ENCODE measurements around the gene LMO7. TPM values are rescaled to one million over a fixed set of nuclear protein-coding genes. Genes with fewer than 3 reads are reported as not detected.
"Not testable (repeated sequence)": the region's sequence is repeated elsewhere in the genome, so short reads cannot be mapped to it uniquely, and the experiment has no call there.

Gene LMO7
- total RNA-seq, 4 donors from 2014 or later = 75.2 to 127 (median 87.0) TPM

DNA sequence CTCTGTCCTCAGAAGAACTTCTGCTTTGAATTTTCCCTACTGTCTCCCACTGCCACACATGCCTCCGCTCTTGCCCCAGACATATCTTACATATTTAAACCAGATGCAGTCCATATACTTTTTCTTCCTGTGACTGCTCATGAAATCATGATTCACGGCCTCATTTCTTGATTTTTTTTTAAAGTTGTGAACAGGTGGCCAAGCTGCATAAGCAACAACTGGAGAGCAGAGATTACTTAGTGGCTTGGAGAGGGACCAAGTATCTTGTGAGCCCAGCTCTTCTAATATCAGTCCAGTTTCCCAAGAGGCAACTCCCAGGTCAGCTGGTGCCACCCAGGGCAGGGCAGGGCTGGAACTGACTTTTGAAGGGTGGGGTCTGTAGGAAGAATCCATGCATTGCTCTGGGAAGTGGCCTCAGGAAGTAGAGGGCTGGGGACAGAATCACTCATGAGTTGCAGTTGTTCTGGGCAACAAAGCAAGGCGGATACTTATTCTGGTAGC is 152.4 kb downstream of the LMO7 start:
- WGBS = 46% methylated on average over 3 of the region's 3 CpGs
- no peak for DNase-seq (ENCODE audit: low spot score in 2 of 2)
- no peak overlapping the region for H3K27ac ChIP-seq

DNA sequence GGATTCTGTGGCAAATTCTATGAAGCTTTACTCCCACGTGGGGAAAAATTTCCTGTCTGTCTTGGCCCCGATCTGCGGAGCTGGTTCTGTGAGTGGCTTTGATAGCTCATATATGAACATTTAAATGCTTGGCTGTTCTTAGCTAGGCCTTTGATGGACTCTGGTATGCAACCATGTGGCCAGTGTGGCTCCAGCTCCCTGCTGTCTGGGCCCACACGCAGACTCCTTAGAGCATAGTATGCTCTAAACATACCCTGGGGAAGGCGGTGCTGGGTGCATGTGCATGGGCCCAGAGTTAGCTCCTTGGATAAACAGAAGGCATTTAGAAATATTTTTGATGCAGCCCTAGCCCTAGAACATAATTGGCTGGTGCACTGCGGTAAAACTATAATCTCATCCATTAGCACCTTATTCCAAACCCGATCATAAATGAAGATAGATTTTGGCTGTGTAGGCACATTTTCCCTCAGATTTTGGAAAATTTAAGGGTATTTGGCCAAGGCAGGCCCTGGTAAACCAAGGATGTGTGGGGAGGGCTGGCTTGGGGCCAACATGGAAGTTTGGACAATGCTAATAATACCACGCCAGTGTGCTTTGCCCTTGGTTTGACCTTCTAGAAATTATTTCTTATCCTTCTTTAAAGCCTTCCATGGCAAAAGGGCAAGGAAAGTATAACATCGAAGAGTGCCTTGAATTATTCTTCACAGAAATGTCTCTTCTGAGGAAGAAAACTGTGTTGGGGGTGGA is 153.5 kb downstream of the LMO7 start:
- Histone ChIP-seq H3K9me3 (no peaks in the 10 kb centered on the region), H3K27ac (no peak overlapping the region), H3K27me3 (no peaks in the 10 kb centered on the region), H3K36me3 (no peaks in the 10 kb centered on the region), H3K4me1 (peaks cover 16% of the 10 kb centered on the region), H3K4me3 (no peak overlapping the region)
- TF ChIP-seq POLR2A (IDR thresholded peaks at IDR 0.05) = no peak
- TF ChIP-seq EP300 (IDR thresholded peaks at IDR 0.05) = no peak
- no peak for TF ChIP-seq POLR2AphosphoS5 (IDR thresholded peaks at IDR 0.05)
- TF ChIP-seq, protein P1, sequence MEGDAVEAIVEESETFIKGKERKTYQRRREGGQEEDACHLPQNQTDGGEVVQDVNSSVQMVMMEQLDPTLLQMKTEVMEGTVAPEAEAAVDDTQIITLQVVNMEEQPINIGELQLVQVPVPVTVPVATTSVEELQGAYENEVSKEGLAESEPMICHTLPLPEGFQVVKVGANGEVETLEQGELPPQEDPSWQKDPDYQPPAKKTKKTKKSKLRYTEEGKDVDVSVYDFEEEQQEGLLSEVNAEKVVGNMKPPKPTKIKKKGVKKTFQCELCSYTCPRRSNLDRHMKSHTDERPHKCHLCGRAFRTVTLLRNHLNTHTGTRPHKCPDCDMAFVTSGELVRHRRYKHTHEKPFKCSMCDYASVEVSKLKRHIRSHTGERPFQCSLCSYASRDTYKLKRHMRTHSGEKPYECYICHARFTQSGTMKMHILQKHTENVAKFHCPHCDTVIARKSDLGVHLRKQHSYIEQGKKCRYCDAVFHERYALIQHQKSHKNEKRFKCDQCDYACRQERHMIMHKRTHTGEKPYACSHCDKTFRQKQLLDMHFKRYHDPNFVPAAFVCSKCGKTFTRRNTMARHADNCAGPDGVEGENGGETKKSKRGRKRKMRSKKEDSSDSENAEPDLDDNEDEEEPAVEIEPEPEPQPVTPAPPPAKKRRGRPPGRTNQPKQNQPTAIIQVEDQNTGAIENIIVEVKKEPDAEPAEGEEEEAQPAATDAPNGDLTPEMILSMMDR (IDR thresholded peaks at IDR 0.05) = no peak
- 63% methylated on average over 8 of the region's 9 CpGs for WGBS
- DNase-seq (ENCODE audit: low spot score in 2 of 2) = no peak

More for the DNA sequence above, 152.4 kb downstream of the LMO7 start:
- H3K4me3 ChIP-seq = no peak overlapping the region
- H3K9me3 ChIP-seq = no peaks in the 10 kb centered on the region
- H3K27me3 ChIP-seq = no peaks in the 10 kb centered on the region
- no peaks in the 10 kb centered on the region for H3K36me3 ChIP-seq
- no peak for TF ChIP-seq POLR2AphosphoS5 (IDR thresholded peaks at IDR 0.05)
- TF ChIP-seq, protein P1 (IDR thresholded peaks at IDR 0.05) = no peak
- no peak for TF ChIP-seq POLR2A (IDR thresholded peaks at IDR 0.05)
- TF ChIP-seq EP300 (IDR thresholded peaks at IDR 0.05) = no peak
- H3K4me1 ChIP-seq = peaks cover 21% of the 10 kb centered on the region

DNA sequence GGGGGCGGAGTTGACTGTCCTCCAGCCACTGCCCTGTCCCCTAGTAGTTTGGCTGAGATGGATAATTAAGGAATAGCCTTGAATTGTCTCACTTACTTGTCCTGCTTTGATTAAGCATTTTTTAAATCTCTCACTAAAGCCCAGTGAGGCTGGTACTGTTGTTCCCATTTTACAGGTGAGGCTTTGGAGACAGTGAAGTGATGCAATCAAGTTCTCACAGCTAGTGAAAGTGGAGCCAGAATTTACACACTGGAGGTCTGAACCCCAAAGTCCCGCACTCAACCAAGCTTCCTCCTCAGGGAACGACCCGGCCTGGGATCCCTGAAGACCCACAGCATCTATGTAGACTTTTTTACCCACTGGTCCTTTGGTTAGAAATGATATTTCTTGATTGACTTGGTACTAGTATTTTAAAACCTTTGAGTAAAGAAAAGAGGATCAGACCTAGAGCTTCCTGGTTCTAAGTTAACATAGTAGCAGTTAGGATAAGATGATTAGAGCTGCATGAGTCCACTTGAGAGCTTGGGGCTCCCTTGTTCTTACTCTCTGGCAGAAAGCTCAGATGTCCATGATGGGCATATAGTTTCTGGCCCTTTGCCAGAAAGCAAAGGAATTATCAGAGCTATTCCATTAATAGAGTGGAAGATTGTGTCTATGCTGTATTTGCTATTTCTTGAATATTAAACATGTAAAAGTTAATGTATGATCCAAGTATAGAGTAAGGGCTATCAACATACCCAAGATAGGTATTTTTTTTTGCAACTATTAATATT is 154.3 kb downstream of the LMO7 start:
- no peaks in the 10 kb centered on the region for H3K27me3 ChIP-seq
- H3K4me3 ChIP-seq = no peak overlapping the region
- H3K36me3 ChIP-seq = no peaks in the 10 kb centered on the region
- H3K9me3 ChIP-seq = no peaks in the 10 kb centered on the region
- no peak for TF ChIP-seq POLR2A (IDR thresholded peaks at IDR 0.05)
- no peak for TF ChIP-seq EP300 (IDR thresholded peaks at IDR 0.05)
- TF ChIP-seq POLR2AphosphoS5 (IDR thresholded peaks at IDR 0.05) = no peak
- TF ChIP-seq, protein P1 (IDR thresholded peaks at IDR 0.05) = no peak
- 95% methylated on average over 4 of the region's 4 CpGs for WGBS
- H3K4me1 ChIP-seq = peaks cover 16% of the 10 kb centered on the region
- no peak overlapping the region for H3K27ac ChIP-seq
- no peak for DNase-seq (ENCODE audit: low spot score in 2 of 2)

DNA sequence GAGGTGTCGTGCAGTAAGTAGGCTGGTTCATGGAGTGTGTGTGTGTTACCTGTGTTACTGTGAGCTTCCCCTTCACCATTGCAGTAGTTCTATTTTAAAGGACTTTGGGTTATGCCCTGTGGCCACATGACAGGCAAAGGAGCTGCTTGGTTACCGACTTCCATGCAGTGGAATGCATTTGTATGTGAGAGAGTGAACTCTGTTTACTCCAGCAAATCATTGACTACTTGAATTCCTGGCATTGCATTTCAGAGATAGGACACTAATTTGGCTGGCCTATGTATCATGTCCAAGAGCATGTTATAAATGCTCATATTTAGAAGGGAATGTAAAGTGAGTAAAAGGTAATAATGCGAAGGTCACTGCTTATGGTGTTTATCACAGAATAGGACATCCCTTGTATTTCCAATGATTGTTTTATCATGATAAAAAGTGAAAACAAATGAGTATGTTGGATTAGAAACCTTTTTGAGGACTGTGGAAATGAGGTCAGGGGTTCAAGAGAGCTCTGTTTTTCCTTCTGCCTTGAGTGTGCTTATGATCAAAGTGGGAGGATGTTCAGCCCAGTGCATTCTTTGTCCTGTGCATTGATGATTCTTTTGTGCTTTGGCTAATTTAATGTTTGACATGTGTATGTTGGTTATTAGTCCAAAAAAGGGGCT is 156.5 kb downstream of the LMO7 start:
- no peak overlapping the region for H3K27ac ChIP-seq
- no peaks in the 10 kb centered on the region for H3K27me3 ChIP-seq
- no peak for TF ChIP-seq POLR2AphosphoS5 (IDR thresholded peaks at IDR 0.05)
- TF ChIP-seq, protein P1 (IDR thresholded peaks at IDR 0.05) = no peak
- no peak for TF ChIP-seq POLR2A (IDR thresholded peaks at IDR 0.05)
- no peak for TF ChIP-seq EP300 (IDR thresholded peaks at IDR 0.05)
- no peaks in the 10 kb centered on the region for H3K9me3 ChIP-seq
- H3K36me3 ChIP-seq = no peaks in the 10 kb centered on the region
- DNase-seq (ENCODE audit: low spot score in 2 of 2) = no peak
- no peak overlapping the region for H3K4me3 ChIP-seq
- peaks cover 13% of the 10 kb centered on the region for H3K4me1 ChIP-seq
- WGBS = 86% methylated on average over 3 of the region's 3 CpGs

- not testable (repeated sequence) for H3K36me3 ChIP-seq; H3K27ac ChIP-seq; H3K27me3 ChIP-seq; H3K9me3 ChIP-seq; DNase-seq (ENCODE audit: low spot score in 2 of 2); H3K4me3 ChIP-seq
- H3K4me1 ChIP-seq = peaks cover 12% of the 10 kb centered on the region
- WGBS = 93% methylated on average over 9 of the region's 9 CpGs
These were observed 157.0 kb downstream of the LMO7 start for GRCh38 chr13:75793188-75793567.
